ENCODE results near the gene TPM1. TPM values are rescaled to one million over a fixed set of nuclear protein-coding genes. Genes with fewer than 3 reads are reported as not detected.

Gene TPM1
- total and polyA plus RNA-seq, 4 donors: 118 to 469 (median 192) TPM

GRCh38 chr15:63072809-63073277, 30.3 kb downstream of the TPM1 start:
- no peak overlapping the region for H3K4me3 ChIP-seq
- H3K9me3 ChIP-seq (ENCODE audit: control insufficient read depth in 4 of 4, insufficient read depth in 3 of 4, low read length in 3 of 4): no peaks in the 10 kb centered on the region
- WGBS, 2 donors: 91 to 98% methylated on average over 9 of the region's 9 CpGs
- H3K27me3 ChIP-seq (ENCODE audit: control insufficient read depth in 3 of 3, insufficient read depth in 3 of 3, low read length in 2 of 3): no peaks in the 10 kb centered on the region
- peaks cover 0 to 24% (median 9%) of the 10 kb centered on the region in 5 donors for H3K4me1 ChIP-seq (ENCODE audit: control insufficient read depth in 5 of 5, insufficient read depth in 5 of 5, low read length in 5 of 5)
- DNase-seq (no peak), ATAC-seq (ENCODE audit: insufficient read depth, low FRiP score) (no peak)
- H3K36me3 ChIP-seq (ENCODE audit: control insufficient read depth in 4 of 4, insufficient read depth in 4 of 4, low read length in 4 of 4): peaks cover 0 to 23% (median 11%) of the 10 kb centered on the region in 4 donors
- no peak overlapping the region for H3K27ac ChIP-seq (ENCODE audit: low read depth in 1 of 2, low read length in 1 of 2)
- no peak for TF ChIP-seq CTCF (IDR thresholded peaks at IDR 0.05; ENCODE audit: control extremely low read depth, extremely low read depth)
- no peak overlapping the region for H3K9ac ChIP-seq (ENCODE audit: insufficient read depth in 1 of 2, low read length in 2 of 2)

- peaks cover 0 to 15% (median 5%) of the 10 kb centered on the region in 4 donors for H3K36me3 ChIP-seq (ENCODE audit: control insufficient read depth in 4 of 4, insufficient read depth in 4 of 4, low read length in 4 of 4)
- no peak overlapping the region for H3K9ac ChIP-seq (ENCODE audit: insufficient read depth in 1 of 2, low read length in 2 of 2)
- 81% methylated on average over 9 of the region's 9 CpGs for WGBS, 2 donors
- ATAC-seq (ENCODE audit: insufficient read depth, low FRiP score) (no peak), DNase-seq (no peak)
- H3K4me3 ChIP-seq: no peak overlapping the region
- H3K27ac ChIP-seq (ENCODE audit: low read depth in 1 of 2, low read length in 1 of 2): no peak overlapping the region
- TF ChIP-seq CTCF (IDR thresholded peaks at IDR 0.05; ENCODE audit: control extremely low read depth, extremely low read depth): no peak
- peaks cover 0 to 32% (median 9%) of the 10 kb centered on the region in 5 donors for H3K4me1 ChIP-seq (ENCODE audit: control insufficient read depth in 5 of 5, insufficient read depth in 5 of 5, low read length in 5 of 5)
- H3K9me3 ChIP-seq (ENCODE audit: control insufficient read depth in 4 of 4, insufficient read depth in 3 of 4, low read length in 3 of 4): no peaks in the 10 kb centered on the region
- no peaks in the 10 kb centered on the region for H3K27me3 ChIP-seq (ENCODE audit: control insufficient read depth in 3 of 3, insufficient read depth in 3 of 3, low read length in 2 of 3)
Observed at GRCh38 chr15:63073497-63074172, 31.1 kb downstream of the TPM1 start.

GRCh38 chr15:63075015-63075983, 32.8 kb downstream of the TPM1 start:
- H3K9me3 ChIP-seq (ENCODE audit: control insufficient read depth in 4 of 4, insufficient read depth in 3 of 4, low read length in 3 of 4): no peaks in the 10 kb centered on the region
- TF ChIP-seq CTCF (IDR thresholded peaks at IDR 0.05; ENCODE audit: control extremely low read depth, extremely low read depth): no peak
- H3K4me3 ChIP-seq: no peak overlapping the region
- DNase-seq (no peak), ATAC-seq (ENCODE audit: insufficient read depth, low FRiP score) (no peak)
- H3K9ac ChIP-seq (ENCODE audit: insufficient read depth in 1 of 2, low read length in 2 of 2): no peak overlapping the region
- H3K4me1 ChIP-seq (ENCODE audit: control insufficient read depth in 5 of 5, insufficient read depth in 5 of 5, low read length in 5 of 5): peaks cover 0 to 42% (median 9%) of the 10 kb centered on the region in 5 donors
- 67 to 69% methylated on average over 17 of the region's 17 CpGs for WGBS, 2 donors
- no peak overlapping the region for H3K27ac ChIP-seq (ENCODE audit: low read depth in 1 of 2, low read length in 1 of 2)
- H3K27me3 ChIP-seq (ENCODE audit: control insufficient read depth in 3 of 3, insufficient read depth in 3 of 3, low read length in 2 of 3): no peaks in the 10 kb centered on the region
- peaks cover 0 to 9% (median 1%) of the 10 kb centered on the region in 4 donors for H3K36me3 ChIP-seq (ENCODE audit: control insufficient read depth in 4 of 4, insufficient read depth in 4 of 4, low read length in 4 of 4)

All from lung (tissue), 12 donors.